Chondrocyte (in vitro differentiated cells): Measurements from ENCODE around the gene MYEF2. TPM values are rescaled to one million over a fixed set of nuclear protein-coding genes. Genes with fewer than 3 reads are reported as not detected.
A peak's percentile ranks its signal among the peaks of the same experiment; 100 is the strongest.

Source experiments
- DNase-seq: peaks from one replicate; pipeline ENCODE4 v3.0.0; 2021; ENCODE audit warnings: mixed read lengths, low spot score
- H3K27ac Mint-ChIP-seq: one replicate; pipeline ENCODE4 v1.8.0; 2021; ENCODE audit warnings: mild to moderate bottlenecking, moderate library complexity, mixed read lengths; ENCODE audit not compliant: unreplicated experiment
- H3K27me3 Mint-ChIP-seq: 2 replicates; pipeline ENCODE4 v1.8.0; 2021; ENCODE audit warnings: low read depth, mixed read lengths
- H3K36me3 Mint-ChIP-seq: 2 replicates; pipeline ENCODE4 v1.8.0; 2021; ENCODE audit warnings: low read depth, mixed read lengths
- H3K4me1 Mint-ChIP-seq: 2 replicates; pipeline ENCODE4 v1.8.0; 2021; ENCODE audit warnings: low read depth, mild to moderate bottlenecking, mixed read lengths
- H3K4me3 Mint-ChIP-seq: one replicate; pipeline ENCODE4 v1.8.0; 2021; ENCODE audit warnings: mild to moderate bottlenecking, moderate library complexity, mixed read lengths; ENCODE audit not compliant: unreplicated experiment
- H3K9me3 Mint-ChIP-seq: 2 replicates; pipeline ENCODE4 v1.8.0; 2021; ENCODE audit warnings: low read depth, mixed read lengths
- CTCF ChIP-seq: fragments of 200-600 bp; sonication (generic); IDR thresholded peaks from 2 replicates; pipeline ENCODE4 v1.5.0; 2021; ENCODE audit warnings: antibody characterized with exemption, mild to moderate bottlenecking, moderate library complexity
- long read RNA-seq: library from polyadenylated mRNA; stranded (forward); transcript quantifications from one replicate; pipeline ENCODE4 v2.0.0, GENCODE V29; 2021
- total RNA-seq: library from RNA; stranded (reverse); gene quantifications from 3 replicates; pipeline ENCODE4 v1.2.1, GENCODE V29; 2021

MYEF2 gene
- 16.3 to 22.6 TPM (median 20.5 TPM) in 3 replicates for total RNA-seq
- long read RNA-seq, partial matches to known transcripts = 0 of 13 reads
- long read RNA-seq, other reads (novel, unspliced or antisense) = 12 of 13 reads

- peak; percentile 89 for DNase-seq
- Mint-ChIP-seq H3K4me1 (peaks cover 14% of the 10 kb centered on the region), H3K27ac (peak within 1 kb of the TSS; percentile 93), H3K36me3 (peaks cover 2% of the 10 kb centered on the region), H3K4me3 (peak within 1 kb of the TSS; percentile 73), H3K9me3 (peaks cover 9% of the 10 kb centered on the region), H3K27me3 (peaks cover 7% of the 10 kb centered on the region)
- TF ChIP-seq CTCF = peak; percentile 22
Measured at GRCh38 chr15:48177766-48178647, at the start of gene MYEF2. Gene MYEF2 (minus strand): TSS chr15:48178295. CDS start chr15:48178237, 58 bp downstream.

DNA sequence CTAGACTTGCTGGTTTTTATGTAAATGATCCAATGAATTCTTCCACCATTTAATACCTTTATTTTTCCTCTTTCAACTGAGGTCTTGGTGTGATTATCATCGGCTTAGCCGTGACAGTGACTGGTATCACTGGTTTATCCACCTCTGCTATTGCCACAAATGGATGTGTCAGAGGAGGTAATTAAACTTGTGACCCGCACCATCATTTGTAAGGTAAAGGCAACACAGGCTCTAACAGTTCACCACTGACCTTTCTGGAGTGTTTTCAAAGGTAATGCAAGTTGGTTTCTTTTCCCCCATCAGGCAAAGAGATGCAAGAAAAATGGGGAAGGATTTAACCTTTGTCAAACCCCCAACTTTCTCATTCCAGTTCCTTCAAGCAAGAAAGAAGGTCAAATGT is 47.7 kb upstream of the MYEF2 start:
- Mint-ChIP-seq H3K4me3 (no peak overlapping the region), H3K36me3 (no peaks in the 10 kb centered on the region), H3K4me1 (no peaks in the 10 kb centered on the region), H3K27ac (no peak overlapping the region), H3K9me3 (peaks cover 2% of the 10 kb centered on the region), H3K27me3 (peaks cover 47% of the 10 kb centered on the region)
- TF ChIP-seq CTCF = no peak
- no peak for DNase-seq

DNA sequence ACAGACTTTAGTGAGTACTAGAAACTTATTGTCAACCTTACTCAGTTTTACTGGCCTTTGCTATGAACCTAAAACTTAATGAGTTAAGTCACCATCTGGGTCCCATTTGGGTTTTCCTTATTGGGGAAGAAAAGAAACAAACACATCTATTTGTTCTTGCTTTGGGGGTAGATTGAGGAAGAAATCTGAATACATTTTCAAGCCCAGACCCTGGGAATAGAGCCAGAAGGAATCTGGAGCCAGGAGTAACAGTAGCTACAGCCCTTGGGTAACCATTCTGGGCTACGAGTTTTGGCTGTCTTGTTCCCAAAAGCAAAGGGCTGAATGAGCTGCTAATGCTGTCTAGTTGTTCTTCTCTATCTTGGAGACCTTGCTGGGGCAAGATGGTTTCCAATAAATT is 44.5 kb upstream of the MYEF2 start:
- H3K9me3 Mint-ChIP-seq = peaks cover under 1% of the 10 kb centered on the region
- H3K36me3 Mint-ChIP-seq = no peaks in the 10 kb centered on the region
- no peak overlapping the region for H3K27ac Mint-ChIP-seq
- no peaks in the 10 kb centered on the region for H3K4me1 Mint-ChIP-seq
- no peak for TF ChIP-seq CTCF
- H3K4me3 Mint-ChIP-seq = no peak overlapping the region
- no peak for DNase-seq
- H3K27me3 Mint-ChIP-seq = peaks cover 48% of the 10 kb centered on the region

DNA sequence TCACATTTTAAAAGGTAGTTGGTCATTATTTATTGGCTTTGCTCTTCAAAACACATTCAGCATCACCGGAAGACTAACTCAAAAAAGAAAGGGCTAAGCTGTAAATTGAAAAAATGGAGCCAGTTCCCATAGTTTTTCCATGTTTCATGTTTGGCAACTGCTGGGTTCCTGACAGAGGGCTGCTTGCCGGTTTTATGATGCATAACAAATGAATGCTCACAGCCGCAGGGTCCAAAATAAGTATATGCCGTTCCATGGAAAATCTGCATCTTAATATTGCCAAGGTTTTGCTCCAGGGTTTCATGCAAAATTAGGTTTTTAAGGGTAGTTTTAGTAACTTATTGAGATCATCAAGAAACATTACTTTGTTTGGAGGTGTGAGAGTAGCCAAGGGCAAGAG is 43.8 kb upstream of the MYEF2 start:
- peaks cover 44% of the 10 kb centered on the region for H3K27me3 Mint-ChIP-seq
- no peak for TF ChIP-seq CTCF
- no peak for DNase-seq
- no peak overlapping the region for H3K27ac Mint-ChIP-seq
- H3K36me3 Mint-ChIP-seq = no peaks in the 10 kb centered on the region
- no peaks in the 10 kb centered on the region for H3K4me1 Mint-ChIP-seq
- no peaks in the 10 kb centered on the region for H3K9me3 Mint-ChIP-seq
- H3K4me3 Mint-ChIP-seq = no peak overlapping the region

DNA sequence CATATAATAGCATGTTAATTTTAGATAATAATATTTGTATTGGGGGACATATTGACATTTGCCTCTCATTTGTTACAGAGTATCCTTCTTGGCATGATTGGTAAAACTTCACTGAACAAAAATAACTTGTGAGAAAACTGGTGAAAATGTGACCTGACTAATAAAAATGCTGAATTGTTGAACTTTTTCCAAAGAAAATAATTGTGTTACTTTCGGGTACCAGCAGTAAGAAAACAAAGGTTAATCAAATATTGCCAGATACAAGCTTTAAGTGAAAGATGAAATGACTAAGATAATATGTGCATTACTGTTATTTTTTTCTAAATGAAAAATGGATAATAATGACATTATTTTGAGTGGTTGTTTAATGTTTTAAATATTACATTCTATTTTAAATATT is 43.2 kb upstream of the MYEF2 start:
- peaks cover 40% of the 10 kb centered on the region for H3K27me3 Mint-ChIP-seq
- H3K9me3 Mint-ChIP-seq = no peaks in the 10 kb centered on the region
- no peaks in the 10 kb centered on the region for H3K36me3 Mint-ChIP-seq
- TF ChIP-seq CTCF = no peak
- no peaks in the 10 kb centered on the region for H3K4me1 Mint-ChIP-seq
- no peak overlapping the region for H3K4me3 Mint-ChIP-seq
- H3K27ac Mint-ChIP-seq = no peak overlapping the region
- DNase-seq = no peak
